Fibroblast of pulmonary artery (primary cell): ENCODE results near the gene ALDH9A1.

Source experiments
- DNase-seq: peaks from one replicate; pipeline ENCODE4 v3.0.0-alpha.2; 2010; ENCODE audit warnings: low read depth
- H3K4me3 ChIP-seq: replicated peaks from 2 replicates; pipeline ENCODE4 v1.5.1; 2011; ENCODE audit warnings: low read depth, mild to moderate bottlenecking, control low read depth, low read length, moderate library complexity
- CTCF ChIP-seq: IDR thresholded peaks from 2 replicates; pipeline ENCODE4 v1.5.1; 2011; ENCODE audit warnings: mild to moderate bottlenecking, control low read depth, low read length, inconsistent platforms; ENCODE audit errors: missing control alignments

The ALDH9A1 gene

DNA sequence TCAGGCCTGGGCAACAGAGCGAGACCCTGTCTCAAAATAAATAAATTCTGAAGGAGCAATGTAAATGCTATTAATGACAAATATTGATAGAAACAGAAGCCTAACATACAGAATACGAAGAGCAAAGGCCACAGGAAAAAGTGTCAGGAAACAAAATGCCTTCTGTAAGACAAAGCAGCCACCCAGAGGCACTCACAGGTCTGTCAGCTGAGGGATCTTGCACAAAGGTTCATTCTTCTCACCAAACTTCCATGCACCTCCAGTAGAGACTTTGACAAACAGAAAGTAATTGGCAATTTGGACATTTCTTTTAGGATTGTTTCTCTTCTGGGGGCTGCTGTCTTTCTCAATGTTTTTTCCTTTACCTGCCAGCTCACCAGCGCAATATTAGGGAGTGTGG lies 1.2 kb upstream of the ALDH9A1 start:
- no peak for TF ChIP-seq CTCF
- DNase-seq, result no peak
- H3K4me3 ChIP-seq, result no peak overlapping the region

DNA sequence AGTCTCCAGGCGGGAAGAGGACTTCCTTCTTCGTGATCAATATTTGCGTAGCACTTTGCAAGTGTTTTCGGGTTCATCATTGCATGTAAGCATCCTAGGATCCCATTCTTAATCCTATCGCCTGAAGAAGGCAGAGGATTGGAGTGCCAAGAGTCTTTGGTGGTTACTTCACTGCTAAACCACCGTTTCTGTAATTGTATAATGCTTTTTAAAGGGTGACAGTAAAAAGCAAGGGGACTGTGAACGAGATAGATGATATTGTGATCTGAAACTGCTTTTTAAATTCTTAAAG lies 345 bp upstream of the ALDH9A1 start:
- no peak for TF ChIP-seq CTCF
- H3K4me3 ChIP-seq, result peak overlapping the region; percentile 98

GRCh38 chr1:165697491-165697880 lies 876 bp downstream of the ALDH9A1 start:
- TF ChIP-seq CTCF, result no peak
- H3K4me3 ChIP-seq, result peak overlapping the region; percentile 98
- DNase-seq, result no peak

More for the DNA sequence above, 345 bp upstream of the ALDH9A1 start:
- no peak for DNase-seq

- peak overlapping the region; percentile 98 for H3K4me3 ChIP-seq
- no peak for TF ChIP-seq CTCF
- DNase-seq, result peak; percentile 95
Observed at GRCh38 chr1:165696625-165697100, 1.7 kb downstream of the ALDH9A1 start.

GRCh38 chr1:165695031-165695430 lies 3.3 kb downstream of the ALDH9A1 start:
- DNase-seq, result no peak
- no peak overlapping the region for H3K4me3 ChIP-seq
- no peak for TF ChIP-seq CTCF

GRCh38 chr1:165688046-165688445 lies 10.3 kb downstream of the ALDH9A1 start:
- no peak overlapping the region for H3K4me3 ChIP-seq
- no peak for DNase-seq
- no peak for TF ChIP-seq CTCF

DNA sequence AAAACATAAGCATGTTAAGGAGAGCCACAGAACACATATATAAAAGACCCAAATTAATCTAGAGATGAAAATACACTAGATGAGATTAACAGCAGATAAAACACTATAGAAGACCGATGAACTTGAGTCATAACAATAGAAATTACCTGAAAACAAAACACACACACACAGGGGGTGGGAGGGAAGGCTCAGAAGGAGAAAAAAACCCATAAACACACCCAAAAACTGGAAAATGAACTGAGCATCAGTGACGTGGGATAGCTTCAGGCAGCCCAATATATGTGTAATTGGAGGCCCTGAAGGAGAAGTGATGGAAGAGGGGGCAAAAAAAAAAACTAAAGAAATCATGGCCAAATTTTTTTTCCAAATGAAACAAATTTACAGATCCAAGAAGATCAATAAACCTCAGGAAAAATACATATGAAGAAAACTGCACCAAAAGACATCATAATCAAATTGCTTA lies 11.4 kb downstream of the ALDH9A1 start:
- TF ChIP-seq CTCF, result no peak
- H3K4me3 ChIP-seq, result no peak overlapping the region
- DNase-seq, result no peak
